ENCODE measurements around the gene ERC2. TPM values are rescaled to one million over a fixed set of nuclear protein-coding genes. Genes with fewer than 3 reads are reported as not detected.

The ERC2 gene
- total and polyA plus RNA-seq, 2 of the 8 experiments (the other 6 are each of a cell fraction or from before 2014, with no cell fraction given): 16.4 to 22.8 TPM

- TF ChIP-seq HDAC2 (IDR thresholded peaks at IDR 0.05; ENCODE audit: borderline replicate concordance in 1 of 2, low read depth in 2 of 2, low read length in 2 of 2): no peak
- TF ChIP-seq JUN (IDR thresholded peaks at IDR 0.05; ENCODE audit: low read depth, low read length): no peak
- TF ChIP-seq RXRA (IDR thresholded peaks at IDR 0.05; ENCODE audit: insufficient read depth, low read depth, low read length): no peak
- no peak for TF ChIP-seq POU5F1 (IDR thresholded peaks at IDR 0.05; ENCODE audit: low read depth, low read length)
- no peak for TF ChIP-seq RNF2 (IDR thresholded peaks at IDR 0.05; ENCODE audit: borderline replicate concordance, low read depth, low read length, missing control alignments, poor library complexity, severe bottlenecking)
- no peak for TF ChIP-seq EGR1 (IDR thresholded peaks at IDR 0.05; ENCODE audit: borderline replicate concordance, low read depth, low read length)
- no peak for TF ChIP-seq HDAC6 (IDR thresholded peaks at IDR 0.05; ENCODE audit: low read depth, low read length)
- no peak for TF ChIP-seq SP1 (IDR thresholded peaks at IDR 0.05; ENCODE audit: low read depth, low read length)
- TF ChIP-seq JUND (IDR thresholded peaks at IDR 0.05; ENCODE audit: low read length): no peak
Measured at GRCh38 chr3:56375654-56376053, 92.6 kb downstream of the ERC2 start (continued).

All from H1 (cell line).